Upper lobe of left lung (tissue), 6 donors: ENCODE results near the gene NFKBIZ. TPM values are rescaled to one million over a fixed set of nuclear protein-coding genes. Genes with fewer than 3 reads are reported as not detected.

Experiments used
- ATAC-seq, 2 donors: fragments of 200-7000 bp; cut with Tn5 transposase; one replicate each; pipeline ENCODE4 v1.9.1; 2022; ENCODE audit warnings: mild to moderate bottlenecking in 2 of 2, moderate library complexity in 2 of 2; ENCODE audit not compliant: low FRiP score in 2 of 2
- DNase-seq, 2 donors: peaks; one replicate each; pipeline ENCODE4 v3.0.0-alpha.2; 2019 to 2020
- H3K27ac ChIP-seq, 4 donors: fragments of 200-600 bp; sonication (generic); one replicate each; pipeline ENCODE4 v1.5.1; 2016 to 2019
- H3K27me3 ChIP-seq, 4 donors: fragments of 200-600 bp; sonication (generic); one replicate each; pipeline ENCODE4 v1.5.1; 2017 to 2019
- H3K36me3 ChIP-seq, 4 donors: fragments of 200-600 bp; sonication (generic); one replicate each; pipeline ENCODE4 v1.5.1; 2016 to 2019
- H3K4me1 ChIP-seq, 4 donors: fragments of 200-600 bp; sonication (generic); one replicate each; pipeline ENCODE4 v1.5.1; 2018 to 2019
- H3K4me3 ChIP-seq, 4 donors: fragments of 200-600 bp; sonication (generic); one replicate each; pipeline ENCODE4 v1.5.1; 2017 to 2019; ENCODE audit warnings: mild to moderate bottlenecking in 2 of 4, moderate library complexity in 1 of 4
- H3K9me3 ChIP-seq, 4 donors: fragments of 200-600 bp; sonication (generic); one replicate each; pipeline ENCODE4 v1.5.1; 2018 to 2019
- EP300 ChIP-seq, 4 donors: sonication (generic); formaldehyde crosslinking; IDR thresholded peaks; one replicate each; pipeline ENCODE4 v1.5.1; 2017; ENCODE audit warnings: antibody characterized with exemption in 4 of 4, control low read depth in 2 of 4
- POLR2A ChIP-seq, 4 donors: fragments of 450-650 bp; IDR thresholded peaks; one replicate each; pipeline ENCODE4 v1.5.1; 2016 to 2017; ENCODE audit warnings: antibody characterized with exemption in 4 of 4, mild to moderate bottlenecking in 2 of 4
- POLR2AphosphoS5 ChIP-seq, 2 donors: sonication (generic); formaldehyde crosslinking; IDR thresholded peaks; one replicate each; pipeline ENCODE4 v1.5.1; 2017; ENCODE audit warnings: antibody characterized with exemption in 2 of 2
- WGBS, 2 donors: methylation state at CpG; one replicate each; pipeline ENCODE4 v1.1.5; 2017 to 2018; 5-methylcytosine and 5-hydroxymethylcytosine counted together
- total RNA-seq, 6 donors: library from RNA; depleted of rRNA in 4 of 6; stranded (reverse); fragments of >200 nt in 4 of 6; gene quantifications; one replicate each; pipeline versions ENCODE4 v1.1.0 to v1.2.1, GENCODE V29; 2016 to 2021
- TF ChIP-seq, protein P1 (sequence below), 6 experiments: fragments of 450-650 bp in 4 of 6; fragments of 200-600 bp in 2 of 6; sonication (generic) in 2 of 6; IDR thresholded peaks; one replicate each; pipeline ENCODE4 v1.5.1; 2016 to 2019; ENCODE audit warnings: antibody characterized with exemption in 6 of 6
- donor health status: DM: no; HTN: no; CAD: no; lungs with moderate emphysema.
- donor health status: DM: no; HTN: yes; CAD: no; lungs with severe emphysema.

NFKBIZ gene
- total RNA-seq, 6 donors from 2014 or later, result 76.1 to 270 (median 106) TPM

DNA sequence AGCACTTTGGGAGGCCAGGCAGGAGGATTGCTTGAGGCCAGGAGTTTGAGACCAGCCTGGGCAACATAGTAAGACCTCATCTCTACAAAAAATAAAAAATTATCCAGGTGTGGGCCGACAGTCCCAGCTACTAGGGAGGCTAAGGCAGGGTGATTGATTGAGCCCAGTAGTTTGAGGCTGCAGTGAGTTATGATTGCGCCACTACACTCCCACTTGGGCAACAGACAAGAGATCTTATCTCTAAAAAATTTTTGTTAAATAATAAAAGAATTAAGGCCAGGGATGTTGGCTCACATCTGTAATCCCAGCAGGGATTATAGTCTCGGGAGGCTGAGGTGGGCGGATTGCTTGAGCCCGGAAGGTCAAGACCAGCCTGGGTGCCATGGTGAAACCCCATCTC lies 25.8 kb upstream of the NFKBIZ start:
- no peak for DNase-seq
- ATAC-seq, result no peak
- TF ChIP-seq EP300 (IDR thresholded peaks at IDR 0.05) (no peak), POLR2A (IDR thresholded peaks at IDR 0.05) (no peak), POLR2AphosphoS5 (IDR thresholded peaks at IDR 0.05) (no peak)
- TF ChIP-seq, protein P1, sequence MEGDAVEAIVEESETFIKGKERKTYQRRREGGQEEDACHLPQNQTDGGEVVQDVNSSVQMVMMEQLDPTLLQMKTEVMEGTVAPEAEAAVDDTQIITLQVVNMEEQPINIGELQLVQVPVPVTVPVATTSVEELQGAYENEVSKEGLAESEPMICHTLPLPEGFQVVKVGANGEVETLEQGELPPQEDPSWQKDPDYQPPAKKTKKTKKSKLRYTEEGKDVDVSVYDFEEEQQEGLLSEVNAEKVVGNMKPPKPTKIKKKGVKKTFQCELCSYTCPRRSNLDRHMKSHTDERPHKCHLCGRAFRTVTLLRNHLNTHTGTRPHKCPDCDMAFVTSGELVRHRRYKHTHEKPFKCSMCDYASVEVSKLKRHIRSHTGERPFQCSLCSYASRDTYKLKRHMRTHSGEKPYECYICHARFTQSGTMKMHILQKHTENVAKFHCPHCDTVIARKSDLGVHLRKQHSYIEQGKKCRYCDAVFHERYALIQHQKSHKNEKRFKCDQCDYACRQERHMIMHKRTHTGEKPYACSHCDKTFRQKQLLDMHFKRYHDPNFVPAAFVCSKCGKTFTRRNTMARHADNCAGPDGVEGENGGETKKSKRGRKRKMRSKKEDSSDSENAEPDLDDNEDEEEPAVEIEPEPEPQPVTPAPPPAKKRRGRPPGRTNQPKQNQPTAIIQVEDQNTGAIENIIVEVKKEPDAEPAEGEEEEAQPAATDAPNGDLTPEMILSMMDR (IDR thresholded peaks at IDR 0.05), result no peak
- WGBS, 2 donors, result 77 to 81% methylated on average over 5 of the region's 5 CpGs
- Histone ChIP-seq H3K9me3 (no peaks in the 10 kb centered on the region), H3K4me3 (no peak overlapping the region), H3K4me1 (peaks cover 15 to 25% (median 21%) of the 10 kb centered on the region in 4 donors), H3K27ac (peak overlapping the region in 1 of 4 donors; percentile 17), H3K27me3 (no peaks in the 10 kb centered on the region), H3K36me3 (peaks cover 0 to 19% (median 6%) of the 10 kb centered on the region in 4 donors)

DNA sequence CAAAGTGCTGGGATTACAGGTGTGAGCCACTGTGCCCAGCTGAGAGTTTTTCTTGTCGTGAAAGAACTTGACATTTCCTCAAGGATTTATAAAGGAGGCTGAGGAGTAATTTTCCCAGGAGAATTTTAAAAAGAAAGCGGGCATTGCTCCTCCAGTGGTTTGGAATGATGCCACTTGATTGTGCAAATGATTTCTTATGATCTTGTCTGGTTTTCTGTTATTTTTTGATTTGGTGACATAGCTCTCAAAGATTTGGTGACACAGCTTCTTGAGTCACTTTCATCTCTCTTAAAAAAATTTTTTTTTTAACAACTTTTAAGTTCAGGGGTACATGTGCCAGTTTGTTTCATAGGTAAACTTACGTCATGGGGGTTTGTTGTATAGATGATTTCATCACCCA lies 24.6 kb upstream of the NFKBIZ start:
- TF ChIP-seq POLR2A (IDR thresholded peaks at IDR 0.05) (no peak), POLR2AphosphoS5 (IDR thresholded peaks at IDR 0.05) (no peak), EP300 (IDR thresholded peaks at IDR 0.05) (no peak)
- TF ChIP-seq, protein P1 (IDR thresholded peaks at IDR 0.05), result no peak
- WGBS, 2 donors, result 65 to 78% methylated on average over 3 of the region's 3 CpGs
- peak overlapping the region in 1 of 4 donors; percentile 10 for H3K27ac ChIP-seq

DNA sequence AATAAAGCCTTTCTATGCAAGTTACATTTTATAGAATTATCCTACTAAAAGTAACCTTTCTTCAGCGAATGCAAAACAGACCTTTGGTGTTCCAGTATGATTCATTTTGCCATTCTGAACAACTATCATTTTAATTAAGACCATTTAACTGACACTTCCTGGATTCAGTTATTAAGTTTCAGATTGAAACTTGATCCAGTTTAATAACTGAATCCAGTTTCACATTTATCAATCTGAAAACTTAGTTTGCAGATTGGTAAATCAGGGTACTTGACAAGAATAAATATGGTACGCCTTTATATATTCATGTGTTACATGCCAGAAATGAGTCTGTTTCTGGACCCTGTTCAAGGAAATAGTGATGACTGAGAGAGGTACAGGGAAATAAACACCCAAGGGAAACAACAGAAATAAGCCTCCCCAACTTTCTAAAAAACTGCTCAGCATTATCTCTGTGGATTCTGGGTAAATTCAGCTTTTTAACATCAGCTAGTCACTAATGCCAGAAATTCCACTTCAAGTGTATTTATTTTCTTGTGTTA lies 23.3 kb upstream of the NFKBIZ start:
- TF ChIP-seq POLR2A (IDR thresholded peaks at IDR 0.05), result no peak
- no peak for TF ChIP-seq EP300 (IDR thresholded peaks at IDR 0.05)
- TF ChIP-seq, protein P1 (IDR thresholded peaks at IDR 0.05), result no peak
- TF ChIP-seq POLR2AphosphoS5 (IDR thresholded peaks at IDR 0.05), result no peak
- WGBS, 2 donors, result 61 to 68% methylated on average over 2 of the region's 2 CpGs
- H3K36me3 ChIP-seq, result peaks cover 0 to 15% (median 6%) of the 10 kb centered on the region in 4 donors
- H3K4me3 ChIP-seq, result no peak overlapping the region
- peak overlapping the region in 3 of 4 donors; percentile 91 to 94 (median 92) for H3K27ac ChIP-seq
- H3K4me1 ChIP-seq, result peaks cover 29 to 43% (median 36%) of the 10 kb centered on the region in 4 donors
- no peaks in the 10 kb centered on the region for H3K27me3 ChIP-seq
- DNase-seq (no peak), ATAC-seq (no peak)
- no peaks in the 10 kb centered on the region for H3K9me3 ChIP-seq

More for the DNA sequence above, 24.6 kb upstream of the NFKBIZ start:
- DNase-seq, result no peak
- no peak for ATAC-seq
- H3K4me1 ChIP-seq, result peaks cover 27 to 37% (median 33%) of the 10 kb centered on the region in 4 donors
- H3K4me3 ChIP-seq, result no peak overlapping the region
- peaks cover 0 to 15% (median 6%) of the 10 kb centered on the region in 4 donors for H3K36me3 ChIP-seq
- H3K9me3 ChIP-seq, result no peaks in the 10 kb centered on the region
- H3K27me3 ChIP-seq, result no peaks in the 10 kb centered on the region

DNA sequence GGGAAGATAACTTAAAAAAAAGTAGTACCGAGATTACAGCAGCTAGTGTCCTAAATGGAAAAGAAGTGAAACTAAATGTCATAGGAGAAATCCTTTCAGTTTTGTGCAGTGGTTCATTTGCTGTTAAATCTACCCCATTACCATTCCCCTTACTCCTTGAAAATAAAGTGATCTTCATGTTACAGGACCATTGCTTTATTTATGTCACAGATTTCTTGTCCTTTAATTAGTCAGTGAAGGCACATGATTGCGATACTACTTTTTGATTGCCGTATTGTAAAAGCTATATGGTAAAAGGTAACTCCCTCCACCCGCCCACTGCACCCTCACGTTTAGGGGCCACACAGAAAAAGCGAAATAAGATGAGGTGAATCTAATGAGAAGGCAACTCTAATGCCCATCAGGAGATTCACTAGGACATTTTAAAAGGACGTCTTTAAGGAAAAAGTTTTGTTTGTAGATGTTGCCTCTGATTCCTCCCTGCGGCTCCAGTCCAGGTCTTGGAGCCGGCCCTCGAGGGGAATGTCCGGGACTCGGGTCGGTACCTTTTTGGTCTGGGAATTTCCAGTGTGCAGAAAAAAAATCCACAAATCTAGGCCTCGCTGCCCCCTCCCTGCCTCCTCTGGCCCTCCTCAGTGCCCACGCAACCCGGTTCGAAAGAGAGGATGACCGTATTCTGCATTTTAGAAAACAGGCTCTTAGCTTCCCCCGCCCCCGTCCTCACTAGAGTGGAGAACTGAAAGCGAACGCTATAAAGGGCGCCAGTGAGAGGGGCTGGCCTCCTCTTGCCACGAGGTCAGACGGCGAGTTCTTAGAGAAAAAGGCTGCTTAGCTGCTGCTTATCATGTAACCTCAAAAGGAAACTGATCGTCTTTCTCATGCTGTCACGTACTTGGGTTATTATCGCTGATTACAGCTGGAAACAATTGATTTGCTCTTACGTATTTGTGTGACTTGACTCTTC lies 21.8 kb upstream of the NFKBIZ start:
- ATAC-seq (peak; percentile 92 to 93), DNase-seq (peak; percentile 33 to 89)
- Histone ChIP-seq H3K4me3 (peak overlapping the region; percentile 45 to 61 (median 56)), H3K27me3 (no peaks in the 10 kb centered on the region), H3K4me1 (peaks cover 29 to 43% (median 37%) of the 10 kb centered on the region in 4 donors), H3K9me3 (no peaks in the 10 kb centered on the region), H3K36me3 (peaks cover 0 to 4% (median 0%) of the 10 kb centered on the region in 4 donors), H3K27ac (peak overlapping the region; percentile 83 to 94 (median 92))
- peak in 1 of 4 donors; percentile 21 for TF ChIP-seq EP300 (IDR thresholded peaks at IDR 0.05)
- TF ChIP-seq, protein P1 (IDR thresholded peaks at IDR 0.05), result no peak
- TF ChIP-seq POLR2AphosphoS5 (IDR thresholded peaks at IDR 0.05), result peak; percentile 73 to 93
- TF ChIP-seq POLR2A (IDR thresholded peaks at IDR 0.05), result peak in 3 of 4 donors; percentile 50 to 78 (median 64)
- 1 to 2% methylated on average over 30 of the region's 30 CpGs for WGBS, 2 donors
